Fibroblast of lung (primary cell): ENCODE measurements around the gene TTLL10. TPM values are rescaled to one million over a fixed set of nuclear protein-coding genes. Genes with fewer than 3 reads are reported as not detected.
A peak's percentile ranks its signal among the peaks of the same experiment; 100 is the strongest.

Source experiments
- DNase-seq, 2 donors: peaks; one replicate each; pipeline versions ENCODE4 v3.0.0 to v3.0.0-alpha.2; 2010; ENCODE audit warnings: low read depth in 2 of 2
- H2AFZ ChIP-seq: 2 replicates; pipeline ENCODE4 v1.5.1; 2012; ENCODE audit warnings: low read length, control low read depth, inconsistent platforms
- H3K27ac ChIP-seq: 2 replicates; pipeline ENCODE4 v1.5.1; 2011; ENCODE audit warnings: low read length, control low read depth; ENCODE audit not compliant: insufficient read depth
- H3K27me3 ChIP-seq: 2 replicates; pipeline ENCODE4 v1.5.1; 2011; ENCODE audit warnings: mild to moderate bottlenecking, low read length; ENCODE audit not compliant: control insufficient read depth, insufficient read depth
- H3K36me3 ChIP-seq: 2 replicates; pipeline ENCODE4 v1.5.1; 2011; ENCODE audit warnings: low read length; ENCODE audit not compliant: control insufficient read depth, insufficient read depth
- H3K4me1 ChIP-seq: 2 replicates; pipeline ENCODE4 v1.5.1; 2011; ENCODE audit warnings: low read length; ENCODE audit not compliant: control insufficient read depth, insufficient read depth; ENCODE audit errors: extremely low read depth
- H3K4me2 ChIP-seq: 2 replicates; pipeline ENCODE4 v1.5.1; 2011; ENCODE audit warnings: low read length, control low read depth; ENCODE audit not compliant: insufficient read depth; ENCODE audit errors: extremely low read depth
- H3K4me3 ChIP-seq, 4 experiments: fragments of 200-600 bp in 1 of 4; sonication (generic) in 1 of 4; replicated peaks in 1 of 4; 2 replicates each; pipeline ENCODE4 v1.5.1; 2011 to 2016; ENCODE audit warnings: low read length in 4 of 4, low read depth in 3 of 4, mild to moderate bottlenecking in 3 of 4, control low read depth in 2 of 4, inconsistent platforms in 1 of 4, mixed read lengths in 1 of 4; ENCODE audit not compliant: insufficient read depth in 1 of 4; ENCODE audit errors: control extremely low read depth in 1 of 4
- H3K79me2 ChIP-seq: 2 replicates; pipeline ENCODE4 v1.5.1; 2012; ENCODE audit warnings: mild to moderate bottlenecking, low read length, inconsistent platforms; ENCODE audit not compliant: control insufficient read depth, insufficient read depth
- H3K9ac ChIP-seq: 2 replicates; pipeline ENCODE4 v1.5.1; 2011; ENCODE audit warnings: mild to moderate bottlenecking, low read length, control low read depth; ENCODE audit not compliant: insufficient read depth
- H3K9me3 ChIP-seq: 2 replicates; pipeline ENCODE4 v1.5.1; 2012; ENCODE audit warnings: low read depth, low read length; ENCODE audit not compliant: control insufficient read depth, insufficient read depth
- H4K20me1 ChIP-seq: 2 replicates; pipeline ENCODE4 v1.5.1; 2011; ENCODE audit warnings: low read length; ENCODE audit not compliant: control insufficient read depth, insufficient read depth; ENCODE audit errors: extremely low read depth
- EZH2 ChIP-seq: IDR thresholded peaks from 2 replicates; pipeline ENCODE4 v1.5.1; 2012; ENCODE audit warnings: low read length, control low read depth, mild to moderate bottlenecking; ENCODE audit errors: missing control alignments
- polyA plus RNA-seq, 2 donors: library from polyadenylated mRNA; depleted of rRNA in 1 of 2; stranded (reverse) in 1 of 2; unstranded in 1 of 2; fragments of >200 nt; gene quantifications; 2 replicates each; pipeline ENCODE4 v1.2.1, GENCODE V29; 2011 to 2012; ENCODE audit warnings: missing spikeins in 1 of 2
- total RNA-seq: library from RNA; depleted of rRNA; stranded (reverse); fragments of >200 nt; gene quantifications from 2 replicates; pipeline ENCODE4 v1.2.1, GENCODE V29; 2014
- TF ChIP-seq, protein P1 (sequence below), 2 donors: IDR thresholded peaks in 1 of 2; conservative IDR thresholded peaks in 1 of 2; 1 replicate in 1 of 2; 2 replicates in 1 of 2; pipeline ENCODE4 v1.5.1; 2011 to 2012; ENCODE audit warnings: low read length in 2 of 2, control low read depth in 1 of 2, inconsistent platforms in 1 of 2, low read depth in 1 of 2, mild to moderate bottlenecking in 1 of 2

TTLL10 gene
- total and polyA plus RNA-seq, 2 donors (not counting 1 experiment from before 2014, with no cell fraction given): not detected

DNA sequence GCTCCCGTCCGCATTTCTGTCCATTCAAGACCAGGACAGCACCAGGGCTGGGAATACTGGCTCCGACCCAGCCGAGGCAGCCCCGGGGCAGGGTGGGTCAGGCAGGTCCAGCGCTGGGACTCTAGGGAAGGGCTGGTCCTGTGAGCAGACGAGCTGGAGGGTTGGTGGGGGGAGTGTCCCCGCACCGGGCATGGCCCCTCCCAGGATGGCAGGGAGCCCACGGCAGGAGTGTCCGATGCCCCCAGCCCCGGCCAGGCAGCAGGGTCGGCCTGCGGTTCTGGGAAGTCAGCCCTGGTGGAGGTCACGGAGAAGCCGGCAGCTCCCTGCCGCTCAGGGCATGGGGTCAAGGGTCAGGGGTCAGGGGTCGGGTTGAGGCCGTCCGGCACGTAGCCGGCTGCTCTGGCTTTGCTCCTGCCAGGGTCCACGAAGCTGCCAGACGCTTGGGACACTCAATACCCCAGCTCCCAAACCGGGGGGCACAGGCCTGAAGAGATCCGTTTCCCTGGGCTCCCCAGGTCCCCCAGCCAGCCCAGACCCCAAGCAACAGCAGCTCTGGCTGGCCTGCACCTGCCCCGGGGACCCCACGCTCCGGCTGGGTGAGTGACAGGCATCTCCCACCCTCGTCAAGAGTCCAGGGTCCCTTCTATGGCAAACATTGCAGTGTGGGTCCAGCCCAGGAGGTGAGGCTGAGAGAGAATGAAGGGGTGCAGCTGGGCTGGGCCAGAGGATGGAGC is 66.1 kb downstream of the TTLL10 start:
- H3K4me2 ChIP-seq: no peak overlapping the region
- TF ChIP-seq, protein P1, sequence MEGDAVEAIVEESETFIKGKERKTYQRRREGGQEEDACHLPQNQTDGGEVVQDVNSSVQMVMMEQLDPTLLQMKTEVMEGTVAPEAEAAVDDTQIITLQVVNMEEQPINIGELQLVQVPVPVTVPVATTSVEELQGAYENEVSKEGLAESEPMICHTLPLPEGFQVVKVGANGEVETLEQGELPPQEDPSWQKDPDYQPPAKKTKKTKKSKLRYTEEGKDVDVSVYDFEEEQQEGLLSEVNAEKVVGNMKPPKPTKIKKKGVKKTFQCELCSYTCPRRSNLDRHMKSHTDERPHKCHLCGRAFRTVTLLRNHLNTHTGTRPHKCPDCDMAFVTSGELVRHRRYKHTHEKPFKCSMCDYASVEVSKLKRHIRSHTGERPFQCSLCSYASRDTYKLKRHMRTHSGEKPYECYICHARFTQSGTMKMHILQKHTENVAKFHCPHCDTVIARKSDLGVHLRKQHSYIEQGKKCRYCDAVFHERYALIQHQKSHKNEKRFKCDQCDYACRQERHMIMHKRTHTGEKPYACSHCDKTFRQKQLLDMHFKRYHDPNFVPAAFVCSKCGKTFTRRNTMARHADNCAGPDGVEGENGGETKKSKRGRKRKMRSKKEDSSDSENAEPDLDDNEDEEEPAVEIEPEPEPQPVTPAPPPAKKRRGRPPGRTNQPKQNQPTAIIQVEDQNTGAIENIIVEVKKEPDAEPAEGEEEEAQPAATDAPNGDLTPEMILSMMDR (conservative IDR thresholded peaks at IDR 0.05 in 1 of 2, IDR thresholded peaks at IDR 0.05 in 1 of 2; ENCODE audit: low read depth in 1 of 2, low read length in 2 of 2): no peak
- no peak for TF ChIP-seq EZH2
- no peak overlapping the region for H3K9ac ChIP-seq
- no peak overlapping the region for H3K27ac ChIP-seq
- no peak for DNase-seq
- H3K36me3 ChIP-seq: no peaks in the 10 kb centered on the region
- H3K27me3 ChIP-seq: no peaks in the 10 kb centered on the region
- H4K20me1 ChIP-seq: no peaks in the 10 kb centered on the region
- peaks cover 6% of the 10 kb centered on the region for H3K4me1 ChIP-seq
- no peaks in the 10 kb centered on the region for H3K9me3 ChIP-seq
- H3K4me3 ChIP-seq: no peak overlapping the region
- no peaks in the 10 kb centered on the region for H3K79me2 ChIP-seq
- H2AFZ ChIP-seq: no peak overlapping the region

DNA sequence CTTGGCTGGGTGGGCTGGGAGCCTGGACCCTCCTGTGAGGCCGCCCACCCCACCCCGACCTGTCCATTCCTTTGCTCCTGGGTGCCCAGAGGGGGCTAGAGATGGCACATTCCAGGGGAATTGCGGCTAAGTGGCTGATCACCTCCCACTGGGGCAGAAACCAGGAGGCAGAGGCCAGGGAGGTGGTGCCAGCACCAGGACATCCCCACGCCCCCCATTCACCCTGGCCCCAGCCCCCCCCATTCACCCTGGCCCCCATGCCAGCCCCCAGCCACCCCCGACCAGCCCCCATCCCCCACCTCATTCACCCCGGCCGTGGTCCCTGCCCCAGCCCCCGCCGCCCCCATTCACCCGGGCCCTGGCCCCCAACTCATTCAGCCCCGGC is 66.7 kb downstream of the TTLL10 start:
- no peak overlapping the region for H3K4me3 ChIP-seq
- H3K9me3 ChIP-seq: no peaks in the 10 kb centered on the region
- H3K4me2 ChIP-seq: no peak overlapping the region
- H3K79me2 ChIP-seq: no peaks in the 10 kb centered on the region
- no peak for TF ChIP-seq EZH2
- no peaks in the 10 kb centered on the region for H3K36me3 ChIP-seq
- H3K27ac ChIP-seq: no peak overlapping the region
- no peaks in the 10 kb centered on the region for H4K20me1 ChIP-seq
- H3K4me1 ChIP-seq: peaks cover 6% of the 10 kb centered on the region
- no peaks in the 10 kb centered on the region for H3K27me3 ChIP-seq
- no peak overlapping the region for H2AFZ ChIP-seq
- DNase-seq: no peak
- H3K9ac ChIP-seq: no peak overlapping the region

DNA sequence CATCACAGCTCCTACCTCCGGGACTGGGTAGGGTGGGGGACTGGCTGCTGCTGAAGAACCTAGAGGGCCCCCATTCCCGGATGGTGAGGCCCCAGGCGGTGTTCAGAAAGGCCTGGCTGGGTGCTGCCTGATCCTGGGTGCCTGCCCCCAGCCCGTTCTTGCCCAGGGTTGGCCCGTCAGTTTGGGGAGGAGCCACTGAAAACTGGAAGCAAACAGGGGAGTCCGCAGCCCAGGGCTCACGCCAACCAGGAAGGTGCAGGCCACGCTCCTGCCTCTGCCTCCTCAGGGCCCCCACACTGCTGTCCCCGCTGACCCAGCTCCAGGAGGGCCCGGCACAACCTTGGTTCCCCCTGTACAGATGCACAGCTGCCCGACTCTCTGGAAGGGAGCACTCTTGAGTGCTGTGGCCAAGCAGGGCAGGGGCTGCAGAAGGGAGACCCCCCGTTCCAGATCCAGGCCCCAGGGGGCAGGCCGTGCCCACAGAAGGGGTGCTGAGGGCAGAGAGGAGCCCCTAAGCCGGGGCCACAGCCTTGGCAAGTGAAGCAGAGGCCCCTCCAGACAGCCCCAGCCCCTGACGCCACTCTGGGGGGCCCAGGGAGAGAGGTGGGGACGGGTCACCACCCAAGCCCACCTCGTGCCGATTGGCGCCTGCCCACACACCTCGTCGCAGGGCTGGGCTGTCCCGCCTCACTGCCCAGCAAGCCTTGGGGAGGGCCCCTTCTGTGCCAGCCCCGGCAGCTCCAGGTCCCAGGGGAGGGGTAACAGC is 67.3 kb downstream of the TTLL10 start:
- H4K20me1 ChIP-seq: no peaks in the 10 kb centered on the region
- H2AFZ ChIP-seq: no peak overlapping the region
- H3K4me3 ChIP-seq: no peak overlapping the region
- no peaks in the 10 kb centered on the region for H3K36me3 ChIP-seq
- TF ChIP-seq, protein P1 (conservative IDR thresholded peaks at IDR 0.05 in 1 of 2, IDR thresholded peaks at IDR 0.05 in 1 of 2; ENCODE audit: low read depth in 1 of 2, low read length in 2 of 2): no peak
- no peak for TF ChIP-seq EZH2
- no peaks in the 10 kb centered on the region for H3K27me3 ChIP-seq
- no peaks in the 10 kb centered on the region for H3K79me2 ChIP-seq
- DNase-seq: peak in 1 of 2 donors; percentile 20
- peak overlapping the region; percentile 5 for H3K4me2 ChIP-seq
- no peak overlapping the region for H3K9ac ChIP-seq
- H3K27ac ChIP-seq: no peak overlapping the region
- H3K4me1 ChIP-seq: peaks cover 6% of the 10 kb centered on the region
- H3K9me3 ChIP-seq: no peaks in the 10 kb centered on the region
